ENCODE results near the gene SLC16A8. TPM values are rescaled to one million over a fixed set of nuclear protein-coding genes. Genes with fewer than 3 reads are reported as not detected.
A peak's percentile ranks its signal among the peaks of the same experiment; 100 is the strongest.

Gene SLC16A8
- total and polyA plus RNA-seq, 8 donors, result 0.38 to 2.1 (median 1.3) TPM

DNA sequence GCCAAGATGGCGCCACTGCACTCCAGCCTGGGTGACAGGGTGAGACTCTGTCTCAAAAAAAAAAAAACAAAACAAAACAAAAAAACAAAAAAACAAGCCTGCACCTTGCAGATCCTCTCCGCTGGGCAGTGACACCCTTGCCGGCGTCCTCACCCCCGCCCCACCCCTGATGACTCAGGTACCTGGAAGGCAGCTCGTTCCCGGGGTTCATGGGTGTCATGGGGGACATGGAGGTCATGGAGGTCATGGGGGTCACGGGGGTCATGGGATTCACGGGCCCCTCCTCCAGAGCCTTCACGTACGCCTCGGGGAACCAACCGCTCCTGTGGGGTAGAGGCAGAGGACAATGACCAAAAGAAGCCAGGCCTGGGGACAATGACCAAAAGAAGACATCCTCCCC lies 3.0 kb upstream of the SLC16A8 start:
- peak in 1 of 4 donors; percentile 71 for DNase-seq

DNA sequence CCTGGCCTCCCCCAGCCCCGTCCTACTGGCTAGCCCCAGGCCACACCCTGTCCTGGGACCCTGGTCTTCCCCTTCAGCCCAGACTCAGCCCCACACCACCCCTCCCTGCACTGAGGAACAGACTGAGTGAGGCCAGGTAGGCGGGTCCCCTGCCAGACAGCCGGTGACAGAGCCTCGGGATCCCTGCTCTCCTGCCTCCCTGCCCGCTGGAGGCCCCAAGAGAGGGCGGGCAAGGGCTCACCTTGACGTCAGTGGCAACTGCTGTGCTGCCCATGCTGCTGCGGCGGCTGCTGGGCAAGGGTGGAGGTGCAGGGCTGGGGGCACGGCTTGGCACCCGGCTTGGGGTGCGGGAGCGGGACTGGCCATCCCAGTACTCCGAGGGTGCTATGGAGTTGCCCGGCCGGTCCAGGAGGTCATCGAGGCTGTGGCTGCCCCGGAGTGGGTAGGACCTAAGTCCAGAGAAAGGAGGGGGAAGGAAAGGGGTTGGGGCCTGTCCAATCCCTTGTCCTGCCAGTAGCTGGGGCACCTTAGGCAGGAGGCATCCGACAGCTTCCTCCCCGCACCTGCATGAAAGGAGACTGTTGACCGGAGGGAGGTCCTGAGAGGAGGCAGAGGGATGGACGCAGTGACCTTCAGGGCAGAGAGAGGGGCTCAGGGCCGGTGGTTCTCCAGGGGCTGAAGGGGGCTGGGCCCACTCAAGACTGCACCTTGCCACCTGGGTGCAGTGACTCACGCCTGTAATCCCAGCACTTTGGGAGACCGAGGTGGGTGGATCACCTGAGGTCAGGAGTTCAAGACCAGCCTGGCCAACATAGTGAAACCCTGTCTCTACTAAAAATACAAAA lies 2.2 kb upstream of the SLC16A8 start:
- no peak overlapping the region for H3K27ac ChIP-seq
- intact Hi-C loops (cut with DNase I), result no loop called here
- no peaks in the 10 kb centered on the region for H3K36me3 ChIP-seq
- DNase-seq (peak in 1 of 4 donors; percentile 78), ATAC-seq (no peak)
- H3K9me3 ChIP-seq, result no peaks in the 10 kb centered on the region
- H3K4me1 ChIP-seq, result peaks cover 11 to 27% of the 10 kb centered on the region in 2 donors
- no peak overlapping the region for H3K4me3 ChIP-seq
- H3K27me3 ChIP-seq, result peaks cover 24 to 57% of the 10 kb centered on the region in 2 donors
- TF ChIP-seq, protein P1, sequence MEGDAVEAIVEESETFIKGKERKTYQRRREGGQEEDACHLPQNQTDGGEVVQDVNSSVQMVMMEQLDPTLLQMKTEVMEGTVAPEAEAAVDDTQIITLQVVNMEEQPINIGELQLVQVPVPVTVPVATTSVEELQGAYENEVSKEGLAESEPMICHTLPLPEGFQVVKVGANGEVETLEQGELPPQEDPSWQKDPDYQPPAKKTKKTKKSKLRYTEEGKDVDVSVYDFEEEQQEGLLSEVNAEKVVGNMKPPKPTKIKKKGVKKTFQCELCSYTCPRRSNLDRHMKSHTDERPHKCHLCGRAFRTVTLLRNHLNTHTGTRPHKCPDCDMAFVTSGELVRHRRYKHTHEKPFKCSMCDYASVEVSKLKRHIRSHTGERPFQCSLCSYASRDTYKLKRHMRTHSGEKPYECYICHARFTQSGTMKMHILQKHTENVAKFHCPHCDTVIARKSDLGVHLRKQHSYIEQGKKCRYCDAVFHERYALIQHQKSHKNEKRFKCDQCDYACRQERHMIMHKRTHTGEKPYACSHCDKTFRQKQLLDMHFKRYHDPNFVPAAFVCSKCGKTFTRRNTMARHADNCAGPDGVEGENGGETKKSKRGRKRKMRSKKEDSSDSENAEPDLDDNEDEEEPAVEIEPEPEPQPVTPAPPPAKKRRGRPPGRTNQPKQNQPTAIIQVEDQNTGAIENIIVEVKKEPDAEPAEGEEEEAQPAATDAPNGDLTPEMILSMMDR (IDR thresholded peaks at IDR 0.05), result no peak

More for the DNA sequence above, 3.0 kb upstream of the SLC16A8 start:
- Histone ChIP-seq H3K36me3 (no peaks in the 10 kb centered on the region), H3K27ac (no peak overlapping the region), H3K4me3 (no peak overlapping the region), H3K9me3 (no peaks in the 10 kb centered on the region), H3K27me3 (peaks cover 17 to 50% of the 10 kb centered on the region in 2 donors), H3K4me1 (peaks cover 6 to 20% of the 10 kb centered on the region in 2 donors)
- intact Hi-C loops (cut with DNase I), result no loop called here
- TF ChIP-seq, protein P1 (IDR thresholded peaks at IDR 0.05), result no peak
- ATAC-seq, result no peak

DNA sequence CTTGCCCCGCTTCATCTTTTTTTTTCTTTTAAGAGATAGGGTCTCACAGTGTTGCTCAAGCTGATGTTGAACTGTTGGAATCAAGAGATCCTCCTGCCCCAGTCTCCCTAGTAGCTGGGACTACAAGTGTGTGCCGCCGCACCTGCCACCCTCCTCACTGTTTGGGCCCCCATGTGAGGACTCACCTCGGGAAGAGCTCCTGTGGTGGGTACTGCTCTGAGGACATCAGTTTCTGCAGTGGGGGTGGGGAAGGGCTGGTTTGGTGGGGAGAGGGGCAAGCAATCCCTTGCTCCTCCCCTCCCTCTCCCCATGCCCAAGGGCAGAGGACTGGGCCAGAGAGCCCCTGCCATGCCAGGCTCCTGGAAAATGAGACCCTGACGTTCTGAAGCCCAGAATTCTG lies 1.5 kb upstream of the SLC16A8 start:
- peaks cover 15 to 34% of the 10 kb centered on the region in 2 donors for H3K4me1 ChIP-seq
- H3K27ac ChIP-seq, result no peak overlapping the region
- no peaks in the 10 kb centered on the region for H3K9me3 ChIP-seq
- TF ChIP-seq, protein P1 (IDR thresholded peaks at IDR 0.05), result no peak
- ATAC-seq (no peak), DNase-seq (peak in 1 of 4 donors; percentile 25)
- no peak overlapping the region for H3K4me3 ChIP-seq
- H3K27me3 ChIP-seq, result peaks cover 28 to 65% of the 10 kb centered on the region in 2 donors
- intact Hi-C loops (cut with DNase I), result no loop called here
- H3K36me3 ChIP-seq, result no peaks in the 10 kb centered on the region

DNA sequence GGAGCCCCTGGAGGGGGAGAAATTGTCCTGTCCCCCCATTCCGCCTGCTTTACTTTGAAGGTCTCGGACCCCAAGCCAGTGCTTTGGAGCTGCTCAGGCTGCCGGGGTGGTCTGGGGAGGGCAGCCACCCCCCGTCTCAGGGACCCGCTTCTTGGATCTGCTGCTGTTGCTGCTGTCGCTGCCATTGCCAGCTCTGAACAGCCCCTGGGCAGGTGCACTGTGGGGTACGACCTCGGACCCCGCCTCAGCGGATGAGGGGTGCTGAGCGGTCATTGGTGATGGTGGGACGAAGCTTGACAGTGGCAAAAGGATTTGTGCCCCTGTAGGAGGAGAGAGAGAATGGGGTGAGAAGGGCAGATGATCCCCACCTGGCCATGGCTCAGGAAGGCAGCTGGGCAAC lies 1.1 kb upstream of the SLC16A8 start:
- intact Hi-C loops (cut with DNase I), result no loop called here
- ATAC-seq (no peak), DNase-seq (peak in 1 of 4 donors; percentile 55)
- Histone ChIP-seq H3K36me3 (no peaks in the 10 kb centered on the region), H3K27ac (no peak overlapping the region), H3K9me3 (no peaks in the 10 kb centered on the region), H3K27me3 (peaks cover 28 to 66% of the 10 kb centered on the region in 2 donors), H3K4me1 (peaks cover 15 to 37% of the 10 kb centered on the region in 2 donors), H3K4me3 (no peak overlapping the region)
- TF ChIP-seq, protein P1 (IDR thresholded peaks at IDR 0.05), result no peak

DNA sequence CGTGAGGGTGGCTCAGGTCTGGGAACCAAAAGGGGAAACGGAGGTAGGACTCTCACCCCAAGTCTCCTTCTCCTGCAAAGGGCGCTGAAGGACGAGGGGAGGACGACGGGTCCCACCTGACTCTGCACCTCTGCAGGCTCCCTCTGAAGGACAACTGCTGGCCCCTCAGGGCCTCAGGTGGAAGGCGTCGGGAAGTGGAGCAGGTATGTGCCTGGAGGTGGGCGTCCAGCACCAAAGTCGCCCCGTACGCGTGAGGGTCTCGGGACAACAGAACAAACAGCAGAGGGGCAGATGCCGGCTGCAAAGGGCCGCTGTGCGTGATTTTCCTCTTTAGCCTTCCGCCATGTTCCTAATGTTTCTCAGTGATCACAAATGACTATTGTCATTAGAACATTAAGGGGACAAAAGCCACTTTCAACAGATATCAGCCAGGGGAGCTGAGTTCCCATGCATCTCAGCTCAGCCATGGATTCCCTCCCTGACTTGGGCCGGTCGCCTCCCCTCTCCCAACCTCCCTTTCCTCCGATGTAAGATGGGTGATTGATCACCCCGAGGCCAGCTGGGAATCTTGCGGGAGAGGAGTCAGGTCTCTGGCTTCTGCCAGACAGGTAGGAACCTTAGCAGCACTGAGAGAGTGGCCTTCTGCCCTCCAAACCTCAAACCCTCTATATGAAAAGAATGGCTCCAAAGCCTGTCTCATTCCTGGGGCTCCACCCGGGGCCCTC lies 836 bp downstream of the SLC16A8 start:
- Histone ChIP-seq H3K4me1 (peaks cover 15 to 26% of the 10 kb centered on the region in 2 donors), H3K27ac (no peak overlapping the region), H3K4me3 (no peak overlapping the region), H3K9me3 (no peaks in the 10 kb centered on the region), H3K27me3 (peaks cover 28 to 49% of the 10 kb centered on the region in 2 donors), H3K36me3 (no peaks in the 10 kb centered on the region)
- intact Hi-C loops (cut with DNase I), result no loop called here
- ATAC-seq (no peak), DNase-seq (peak in 1 of 4 donors; percentile 45)
- TF ChIP-seq, protein P1 (IDR thresholded peaks at IDR 0.05), result no peak

Measured in left lung (tissue), 10 donors.